Activated B cell treated with CpG ODN at 0.5 μM for 24 hours (primary cell): ENCODE results near the gene FBXO22. TPM values are rescaled to one million over a fixed set of nuclear protein-coding genes. Genes with fewer than 3 reads are reported as not detected.
"Not testable (repeated sequence)": the region's sequence is repeated elsewhere in the genome, so short reads cannot be mapped to it uniquely, and the experiment has no call there.

Source experiments
- ATAC-seq: fragments of 200-7000 bp; cut with Tn5 transposase; one replicate; pipeline ENCODE4 v1.10.0; 2021; ENCODE audit warnings: low read depth, mild to moderate bottlenecking, moderate library complexity
- CTCF ChIA-PET: fragments of 350-600 bp; sonication (Branson Sonifier 250); formaldehyde crosslinking; loops from one replicate; lab custom pipeline; 2021; ENCODE audit warnings: antibody characterized with exemption; lab: Charles Lee
- POLR2A ChIA-PET: fragments of 350-600 bp; sonication (Branson Sonifier 250); formaldehyde crosslinking; loops from one replicate; lab custom pipeline; 2021; ENCODE audit warnings: antibody characterized with exemption; lab: Charles Lee
- DNase-seq: peaks from one replicate; pipeline ENCODE4 v3.0.0; 2022
- H3K27ac Mint-ChIP-seq: one replicate; pipeline ENCODE4 v1.8.0; 2020; ENCODE audit warnings: mixed read lengths
- H3K27me3 Mint-ChIP-seq: one replicate; pipeline ENCODE4 v1.8.0; 2021; ENCODE audit warnings: mixed read lengths
- H3K36me3 Mint-ChIP-seq: one replicate; pipeline ENCODE4 v1.8.0; 2021; ENCODE audit warnings: low read depth, mixed read lengths
- H3K4me1 Mint-ChIP-seq: one replicate; pipeline ENCODE4 v1.8.0; 2021; ENCODE audit warnings: mixed read lengths
- H3K4me3 Mint-ChIP-seq: one replicate; pipeline ENCODE4 v1.8.0; 2020; ENCODE audit warnings: mild to moderate bottlenecking, mixed read lengths
- H3K9me3 Mint-ChIP-seq: one replicate; pipeline ENCODE4 v1.8.0; 2020; ENCODE audit warnings: mixed read lengths
- CTCF ChIP-seq: fragments of 200-600 bp; IDR thresholded peaks from one replicate; pipeline ENCODE4 v1.8.0; 2022; ENCODE audit warnings: antibody characterized with exemption, mild to moderate bottlenecking
- intact Hi-C: fragments of 100-400 bp; cut with micrococcal nuclease; formaldehyde crosslinking; loops from one replicate; pipeline ENCODE4 v1.15.1; 2024
- total RNA-seq: library from RNA; stranded (reverse); gene quantifications from 2 replicates; pipeline ENCODE4 v1.2.3, GENCODE V29; 2022

The FBXO22 gene
- total RNA-seq, 1 donor from 2014 or later = 24.4 TPM

- no peak for TF ChIP-seq CTCF
- no peaks in the 10 kb centered on the region for H3K36me3 Mint-ChIP-seq
- DNase-seq (no peak), ATAC-seq (no peak)
- H3K4me3 Mint-ChIP-seq = no peak overlapping the region
- H3K27me3 Mint-ChIP-seq = peaks cover 6% of the 10 kb centered on the region
- no peak overlapping the region for H3K27ac Mint-ChIP-seq
- POLR2A ChIA-PET = no interaction called here
- intact Hi-C loops = no loop called here
- CTCF ChIA-PET = no interaction called here
- no peaks in the 10 kb centered on the region for H3K9me3 Mint-ChIP-seq
- H3K4me1 Mint-ChIP-seq = no peaks in the 10 kb centered on the region
Measured at GRCh38 chr15:75982468-75982867, 78.8 kb downstream of the FBXO22 start.

GRCh38 chr15:75984706-75985105 lies 81.0 kb downstream of the FBXO22 start:
- POLR2A ChIA-PET, H3K27ac Mint-ChIP-seq, H3K4me1 Mint-ChIP-seq, intact Hi-C loops, H3K36me3 Mint-ChIP-seq, H3K27me3 Mint-ChIP-seq, CTCF ChIA-PET, H3K4me3 Mint-ChIP-seq, ATAC-seq, H3K9me3 Mint-ChIP-seq, DNase-seq: not testable (repeated sequence)

- no peaks in the 10 kb centered on the region for H3K9me3 Mint-ChIP-seq
- H3K27ac Mint-ChIP-seq = no peak overlapping the region
- no peak for ATAC-seq
- no peaks in the 10 kb centered on the region for H3K36me3 Mint-ChIP-seq
- no peaks in the 10 kb centered on the region for H3K4me1 Mint-ChIP-seq
- ChIA-PET POLR2A (no interaction called here), CTCF (no interaction called here)
- intact Hi-C loops = no loop called here
- DNase-seq = no peak
- H3K27me3 Mint-ChIP-seq = peaks cover 1% of the 10 kb centered on the region
- no peak overlapping the region for H3K4me3 Mint-ChIP-seq
- TF ChIP-seq CTCF = no peak
Measured at GRCh38 chr15:75985971-75986370, 82.3 kb downstream of the FBXO22 start.

GRCh38 chr15:75989045-75989444 lies 85.4 kb downstream of the FBXO22 start:
- CTCF ChIA-PET = no interaction called here
- POLR2A ChIA-PET = no interaction called here
- H3K4me1 Mint-ChIP-seq = no peaks in the 10 kb centered on the region
- intact Hi-C loops = no loop called here
- DNase-seq (no peak), ATAC-seq (no peak)
- H3K9me3 Mint-ChIP-seq = peaks cover 9% of the 10 kb centered on the region
- H3K4me3 Mint-ChIP-seq = no peak overlapping the region
- no peak overlapping the region for H3K27ac Mint-ChIP-seq
- H3K36me3 Mint-ChIP-seq = peaks cover 2% of the 10 kb centered on the region
- TF ChIP-seq CTCF = no peak
- H3K27me3 Mint-ChIP-seq = no peaks in the 10 kb centered on the region

GRCh38 chr15:75989875-75990274 lies 86.2 kb downstream of the FBXO22 start:
- H3K36me3 Mint-ChIP-seq = peaks cover 5% of the 10 kb centered on the region
- CTCF ChIA-PET = no interaction called here
- POLR2A ChIA-PET = no interaction called here

More at GRCh38 chr15:75989875-75990274, 86.2 kb downstream of the FBXO22 start:
- ATAC-seq (no peak), DNase-seq (no peak)
- no peaks in the 10 kb centered on the region for H3K4me1 Mint-ChIP-seq
- no peak for TF ChIP-seq CTCF
- H3K27me3 Mint-ChIP-seq = no peaks in the 10 kb centered on the region
- no peak overlapping the region for H3K4me3 Mint-ChIP-seq
- H3K9me3 Mint-ChIP-seq = peaks cover 13% of the 10 kb centered on the region
- intact Hi-C loops = no loop called here
- no peak overlapping the region for H3K27ac Mint-ChIP-seq

Other genes with a start within 250 kb of the FBXO22 start
- not detected in 2 replicates for gene CSPG4, start 191.0 kb upstream of the FBXO22 start, total RNA-seq
- 16.9 and 23.2 TPM in 2 replicates for gene UBE2Q2, start 60.4 kb upstream of the FBXO22 start, total RNA-seq
- 0.61 and 0.93 TPM in 2 replicates for gene NRG4, start 108.5 kb downstream of the FBXO22 start, total RNA-seq
- 0.16 TPM in 1 of 2 replicates, not detected in the other for gene TMEM266, start 156.1 kb downstream of the FBXO22 start, total RNA-seq